Kidney epithelial cell (primary cell): ENCODE data around the gene SLC4A4. TPM values are rescaled to one million over a fixed set of nuclear protein-coding genes. Genes with fewer than 3 reads are reported as not detected.

Experiments used
- DNase-seq: peaks from one replicate; pipeline ENCODE4 v3.0.0-alpha.2; 2010; ENCODE audit warnings: low read depth
- H3K27me3 ChIP-seq: 2 replicates; pipeline ENCODE4 v1.6.0; 2011; ENCODE audit warnings: low read length; ENCODE audit not compliant: control insufficient read depth, insufficient read depth
- H3K36me3 ChIP-seq: 2 replicates; pipeline ENCODE4 v1.5.1; 2011; ENCODE audit warnings: low read length; ENCODE audit not compliant: control insufficient read depth, insufficient read depth
- H3K4me3 ChIP-seq: 2 replicates; pipeline ENCODE4 v1.5.1; 2011; ENCODE audit warnings: low read depth, mild to moderate bottlenecking, control low read depth, low read length
- total RNA-seq: library from RNA; depleted of rRNA; stranded (reverse); fragments of >200 nt; gene quantifications from 2 replicates; pipeline ENCODE4 v1.2.3, GENCODE V29; 2015
- TF ChIP-seq, protein P1 (sequence below): IDR thresholded peaks from 2 replicates; pipeline ENCODE4 v1.5.1; 2011; ENCODE audit warnings: mild to moderate bottlenecking, moderate library complexity, low read length, control low read depth, inconsistent platforms; ENCODE audit not compliant: insufficient read depth, poor library complexity, severe bottlenecking

Gene SLC4A4
- total RNA-seq, 1 donor from 2014 or later = 2.7 TPM

- TF ChIP-seq, protein P1, sequence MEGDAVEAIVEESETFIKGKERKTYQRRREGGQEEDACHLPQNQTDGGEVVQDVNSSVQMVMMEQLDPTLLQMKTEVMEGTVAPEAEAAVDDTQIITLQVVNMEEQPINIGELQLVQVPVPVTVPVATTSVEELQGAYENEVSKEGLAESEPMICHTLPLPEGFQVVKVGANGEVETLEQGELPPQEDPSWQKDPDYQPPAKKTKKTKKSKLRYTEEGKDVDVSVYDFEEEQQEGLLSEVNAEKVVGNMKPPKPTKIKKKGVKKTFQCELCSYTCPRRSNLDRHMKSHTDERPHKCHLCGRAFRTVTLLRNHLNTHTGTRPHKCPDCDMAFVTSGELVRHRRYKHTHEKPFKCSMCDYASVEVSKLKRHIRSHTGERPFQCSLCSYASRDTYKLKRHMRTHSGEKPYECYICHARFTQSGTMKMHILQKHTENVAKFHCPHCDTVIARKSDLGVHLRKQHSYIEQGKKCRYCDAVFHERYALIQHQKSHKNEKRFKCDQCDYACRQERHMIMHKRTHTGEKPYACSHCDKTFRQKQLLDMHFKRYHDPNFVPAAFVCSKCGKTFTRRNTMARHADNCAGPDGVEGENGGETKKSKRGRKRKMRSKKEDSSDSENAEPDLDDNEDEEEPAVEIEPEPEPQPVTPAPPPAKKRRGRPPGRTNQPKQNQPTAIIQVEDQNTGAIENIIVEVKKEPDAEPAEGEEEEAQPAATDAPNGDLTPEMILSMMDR = no peak
- Histone ChIP-seq H3K36me3 (no peaks in the 10 kb centered on the region), H3K27me3 (no peaks in the 10 kb centered on the region), H3K4me3 (no peak overlapping the region)
- no peak for DNase-seq
Observed at GRCh38 chr4:71361476-71361875, 22.7 kb downstream of the SLC4A4 start.

- no peaks in the 10 kb centered on the region for H3K27me3 ChIP-seq
- no peaks in the 10 kb centered on the region for H3K36me3 ChIP-seq
- no peak overlapping the region for H3K4me3 ChIP-seq
- no peak for DNase-seq
- TF ChIP-seq, protein P1 = no peak
Observed at GRCh38 chr4:71366766-71367165, 27.9 kb downstream of the SLC4A4 start.

- H3K27me3 ChIP-seq = no peaks in the 10 kb centered on the region
- no peak overlapping the region for H3K4me3 ChIP-seq
- TF ChIP-seq, protein P1 = no peak
- H3K36me3 ChIP-seq = no peaks in the 10 kb centered on the region
- DNase-seq = no peak
Observed at GRCh38 chr4:71367546-71367945, 28.7 kb downstream of the SLC4A4 start.

- no peaks in the 10 kb centered on the region for H3K27me3 ChIP-seq
Observed at GRCh38 chr4:71368906-71369305, 30.1 kb downstream of the SLC4A4 start.

GRCh38 chr4:71369536-71369935, 30.7 kb downstream of the SLC4A4 start:
- no peak overlapping the region for H3K4me3 ChIP-seq
- H3K27me3 ChIP-seq = no peaks in the 10 kb centered on the region
- no peaks in the 10 kb centered on the region for H3K36me3 ChIP-seq
- TF ChIP-seq, protein P1 = no peak
- no peak for DNase-seq

More at GRCh38 chr4:71368906-71369305, 30.1 kb downstream of the SLC4A4 start:
- TF ChIP-seq, protein P1 = no peak
- Histone ChIP-seq H3K36me3 (no peaks in the 10 kb centered on the region), H3K4me3 (no peak overlapping the region)
- DNase-seq = no peak

GRCh38 chr4:71375494-71375893, 36.7 kb downstream of the SLC4A4 start:
- Histone ChIP-seq H3K36me3 (no peaks in the 10 kb centered on the region), H3K4me3 (no peak overlapping the region), H3K27me3 (no peaks in the 10 kb centered on the region)
- TF ChIP-seq, protein P1 = no peak
- no peak for DNase-seq
